ENCODE data around the gene NPIPA2.
"Not testable (repeated sequence)": the region's sequence is repeated elsewhere in the genome, so short reads cannot be mapped to it uniquely, and the experiment has no call there.

Gene NPIPA2

GRCh38 chr16:14742273-14743128, at the start of gene NPIPA2:
NPIPA2 (plus strand) TSS chr16:14742533; CDS start chr16:14748066, 5,533 bp downstream.
- H3K36me3 ChIP-seq (ENCODE audit: insufficient read depth, insufficient read length, low read length); H3K9ac ChIP-seq (ENCODE audit: insufficient read length, low read depth); H3K9me3 ChIP-seq (ENCODE audit: insufficient read depth, low read length); H3K4me1 ChIP-seq (ENCODE audit: insufficient read depth, insufficient read length); DNase-seq (ENCODE audit: low read depth, low spot score); H3K4me3 ChIP-seq (ENCODE audit: insufficient read length, low read depth); H3K27me3 ChIP-seq (ENCODE audit: insufficient read depth, insufficient read length): not testable (repeated sequence)

GRCh38 chr16:14694129-14694528, 48.2 kb upstream of the NPIPA2 start, which contains the start of gene PLA2G10:
PLA2G10 (minus strand) TSS chr16:14694308; CDS start chr16:14694229, 79 bp downstream.
- not testable (repeated sequence) for H3K4me3 ChIP-seq (ENCODE audit: insufficient read length, low read depth); H3K9ac ChIP-seq (ENCODE audit: insufficient read length, low read depth); H3K9me3 ChIP-seq (ENCODE audit: insufficient read depth, low read length); DNase-seq (ENCODE audit: low read depth, low spot score); H3K27me3 ChIP-seq (ENCODE audit: insufficient read depth, insufficient read length); H3K4me1 ChIP-seq (ENCODE audit: insufficient read depth, insufficient read length); H3K36me3 ChIP-seq (ENCODE audit: insufficient read depth, insufficient read length, low read length)

GRCh38 chr16:14701859-14702258, 40.5 kb upstream of the NPIPA2 start:
- not testable (repeated sequence) for H3K4me3 ChIP-seq (ENCODE audit: insufficient read length, low read depth); H3K27me3 ChIP-seq (ENCODE audit: insufficient read depth, insufficient read length); H3K4me1 ChIP-seq (ENCODE audit: insufficient read depth, insufficient read length); H3K9ac ChIP-seq (ENCODE audit: insufficient read length, low read depth); H3K36me3 ChIP-seq (ENCODE audit: insufficient read depth, insufficient read length, low read length); H3K9me3 ChIP-seq (ENCODE audit: insufficient read depth, low read length); DNase-seq (ENCODE audit: low read depth, low spot score)

- H3K4me3 ChIP-seq (ENCODE audit: insufficient read length, low read depth); H3K36me3 ChIP-seq (ENCODE audit: insufficient read depth, insufficient read length, low read length); H3K27me3 ChIP-seq (ENCODE audit: insufficient read depth, insufficient read length); H3K9ac ChIP-seq (ENCODE audit: insufficient read length, low read depth); H3K4me1 ChIP-seq (ENCODE audit: insufficient read depth, insufficient read length); DNase-seq (ENCODE audit: low read depth, low spot score); H3K9me3 ChIP-seq (ENCODE audit: insufficient read depth, low read length): not testable (repeated sequence)
These were observed 39.7 kb upstream of the NPIPA2 start for GRCh38 chr16:14702672-14703071.

GRCh38 chr16:14703156-14704011, 38.9 kb upstream of the NPIPA2 start, which contains the start of gene NPIPA3:
NPIPA3 (plus strand) TSS chr16:14703411; CDS start chr16:14708944, 5,533 bp downstream.
- not testable (repeated sequence) for H3K9ac ChIP-seq (ENCODE audit: insufficient read length, low read depth); H3K36me3 ChIP-seq (ENCODE audit: insufficient read depth, insufficient read length, low read length); DNase-seq (ENCODE audit: low read depth, low spot score); H3K27me3 ChIP-seq (ENCODE audit: insufficient read depth, insufficient read length); H3K9me3 ChIP-seq (ENCODE audit: insufficient read depth, low read length); H3K4me3 ChIP-seq (ENCODE audit: insufficient read length, low read depth); H3K4me1 ChIP-seq (ENCODE audit: insufficient read depth, insufficient read length)

GRCh38 chr16:14733233-14733632, 9.1 kb upstream of the NPIPA2 start:
- not testable (repeated sequence) for H3K9me3 ChIP-seq (ENCODE audit: insufficient read depth, low read length); H3K9ac ChIP-seq (ENCODE audit: insufficient read length, low read depth); H3K4me1 ChIP-seq (ENCODE audit: insufficient read depth, insufficient read length); H3K27me3 ChIP-seq (ENCODE audit: insufficient read depth, insufficient read length); H3K4me3 ChIP-seq (ENCODE audit: insufficient read length, low read depth); H3K36me3 ChIP-seq (ENCODE audit: insufficient read depth, insufficient read length, low read length); DNase-seq (ENCODE audit: low read depth, low spot score)

GRCh38 chr16:14740832-14741385, 1.4 kb upstream of the NPIPA2 start:
- H3K36me3 ChIP-seq (ENCODE audit: insufficient read depth, insufficient read length, low read length); H3K9ac ChIP-seq (ENCODE audit: insufficient read length, low read depth); H3K27me3 ChIP-seq (ENCODE audit: insufficient read depth, insufficient read length); H3K4me1 ChIP-seq (ENCODE audit: insufficient read depth, insufficient read length); H3K9me3 ChIP-seq (ENCODE audit: insufficient read depth, low read length); DNase-seq (ENCODE audit: low read depth, low spot score); H3K4me3 ChIP-seq (ENCODE audit: insufficient read length, low read depth): not testable (repeated sequence)

- not testable (repeated sequence) for H3K36me3 ChIP-seq (ENCODE audit: insufficient read depth, insufficient read length, low read length); H3K27me3 ChIP-seq (ENCODE audit: insufficient read depth, insufficient read length); DNase-seq (ENCODE audit: low read depth, low spot score); H3K9me3 ChIP-seq (ENCODE audit: insufficient read depth, low read length); H3K4me1 ChIP-seq (ENCODE audit: insufficient read depth, insufficient read length); H3K4me3 ChIP-seq (ENCODE audit: insufficient read length, low read depth); H3K9ac ChIP-seq (ENCODE audit: insufficient read length, low read depth)
These were observed 539 bp upstream of the NPIPA2 start for GRCh38 chr16:14741794-14742193.

GRCh38 chr16:14773654-14774053, 31.3 kb downstream of the NPIPA2 start:
- H3K27me3 ChIP-seq (ENCODE audit: insufficient read depth, insufficient read length); H3K4me3 ChIP-seq (ENCODE audit: insufficient read length, low read depth); H3K36me3 ChIP-seq (ENCODE audit: insufficient read depth, insufficient read length, low read length): not testable (repeated sequence)

GRCh38 chr16:14775624-14776023, 33.3 kb downstream of the NPIPA2 start:
- H3K9me3 ChIP-seq (ENCODE audit: insufficient read depth, low read length); DNase-seq (ENCODE audit: low read depth, low spot score); H3K27me3 ChIP-seq (ENCODE audit: insufficient read depth, insufficient read length); H3K36me3 ChIP-seq (ENCODE audit: insufficient read depth, insufficient read length, low read length); H3K9ac ChIP-seq (ENCODE audit: insufficient read length, low read depth); H3K4me1 ChIP-seq (ENCODE audit: insufficient read depth, insufficient read length); H3K4me3 ChIP-seq (ENCODE audit: insufficient read length, low read depth): not testable (repeated sequence)

More at GRCh38 chr16:14773654-14774053, 31.3 kb downstream of the NPIPA2 start:
- H3K9me3 ChIP-seq (ENCODE audit: insufficient read depth, low read length); H3K4me1 ChIP-seq (ENCODE audit: insufficient read depth, insufficient read length); DNase-seq (ENCODE audit: low read depth, low spot score); H3K9ac ChIP-seq (ENCODE audit: insufficient read length, low read depth): not testable (repeated sequence)

GRCh38 chr16:14776763-14777162, 34.4 kb downstream of the NPIPA2 start:
- not testable (repeated sequence) for H3K27me3 ChIP-seq (ENCODE audit: insufficient read depth, insufficient read length); H3K4me1 ChIP-seq (ENCODE audit: insufficient read depth, insufficient read length); H3K9me3 ChIP-seq (ENCODE audit: insufficient read depth, low read length); H3K36me3 ChIP-seq (ENCODE audit: insufficient read depth, insufficient read length, low read length); H3K9ac ChIP-seq (ENCODE audit: insufficient read length, low read depth); DNase-seq (ENCODE audit: low read depth, low spot score); H3K4me3 ChIP-seq (ENCODE audit: insufficient read length, low read depth)
